ENCODE data around the gene ERN1. TPM values are rescaled to one million over a fixed set of nuclear protein-coding genes. Genes with fewer than 3 reads are reported as not detected.

The ERN1 gene
- total and polyA plus RNA-seq, 2 of the 8 experiments (the other 6 are each of a cell fraction or from before 2014, with no cell fraction given), result 1.8 to 3.9 TPM

- no peaks in the 10 kb centered on the region for H4K20me1 ChIP-seq (replicated peaks in 1 of 2; ENCODE audit: control insufficient read depth in 1 of 2, insufficient read depth in 2 of 2, low read length in 2 of 2)
- no peak overlapping the region for H3K27ac ChIP-seq (ENCODE audit: low read depth, low read length)
- no peak overlapping the region for H3K4ac ChIP-seq (replicated peaks; ENCODE audit: insufficient read length, low read depth, low read length)
- H2BK15ac ChIP-seq (ENCODE audit: low read length), result no peak overlapping the region
- no peaks in the 10 kb centered on the region for H3K79me1 ChIP-seq (ENCODE audit: low read depth, low read length)
- H3K14ac ChIP-seq (ENCODE audit: insufficient read length), result no peak overlapping the region
- H3K23me2 ChIP-seq (ENCODE audit: low read depth, low read length), result no peaks in the 10 kb centered on the region
- H3K27me3 ChIP-seq (replicated peaks in 1 of 4; ENCODE audit: control insufficient read depth in 3 of 4, extremely low read depth in 1 of 4, insufficient read depth in 3 of 4, low read length in 3 of 4), result no peaks in the 10 kb centered on the region
- no peak overlapping the region for H2AFZ ChIP-seq (ENCODE audit: low read length)
- 91% methylated on average over 9 of the region's 9 CpGs; no CpG with 5 or more reads in 1 of the 2 experiments for WGBS, 2 experiments (ENCODE audit: extremely low coverage in 1 of 2, insufficient coverage in 1 of 2, insufficient read length in 1 of 2, insufficient replicate concordance in 2 of 2, low coverage in 1 of 2, low lambda C conversion rate in 2 of 2, missing lambda C conversion rate in 1 of 2)
- no peaks in the 10 kb centered on the region for H3K4me1 ChIP-seq (replicated peaks in 1 of 4; ENCODE audit: control insufficient read depth in 3 of 4, insufficient read depth in 4 of 4, low read length in 3 of 4)
- FAIRE-seq (no peak), DNase-seq (ENCODE audit: low read depth in 1 of 2, low spot score in 2 of 2) (no peak)
- no peaks in the 10 kb centered on the region for H3K9me3 ChIP-seq (ENCODE audit: insufficient read depth in 2 of 2, low read depth in 1 of 2, low read length in 1 of 2)
- H2BK20ac ChIP-seq (ENCODE audit: low read length), result no peak overlapping the region
- H4K8ac ChIP-seq (ENCODE audit: extremely low read depth, insufficient read depth, low read length), result no peak overlapping the region
- TF ChIP-seq POLR2AphosphoS5 (IDR thresholded peaks at IDR 0.05; ENCODE audit: low read depth, low read length), result no peak
- no peak overlapping the region for H2AK5ac ChIP-seq (ENCODE audit: low read depth, low read length)
- H2BK12ac ChIP-seq (ENCODE audit: low read depth, low read length), result no peak overlapping the region
- H3K18ac ChIP-seq (ENCODE audit: extremely low read depth, low read length), result no peak overlapping the region
- no peak overlapping the region for H4K91ac ChIP-seq (replicated peaks; ENCODE audit: insufficient read length, low read length)
- no peaks in the 10 kb centered on the region for H3K36me3 ChIP-seq (ENCODE audit: control insufficient read depth in 2 of 4, insufficient read depth in 4 of 4, low read length in 3 of 4)
- CTCF ChIA-PET (ENCODE audit: partially characterized antibody), result interaction anchor here (1.1 to 8.5 kb wide), 5 partner anchors 12 to 139 kb away, joined by 3 to 105 read pairs (median 9); no protein-coding TSS in a partner anchor
- no peak overlapping the region for H3K9ac ChIP-seq (replicated peaks in 1 of 4; ENCODE audit: extremely low read depth in 1 of 4, low read depth in 3 of 4, low read length in 3 of 4)
- H3K79me2 ChIP-seq (ENCODE audit: control insufficient read depth in 1 of 2, insufficient read depth in 2 of 2, low read length in 2 of 2), result no peaks in the 10 kb centered on the region
- H3K23ac ChIP-seq (ENCODE audit: insufficient read length), result no peak overlapping the region
- H3K4me2 ChIP-seq (ENCODE audit: insufficient read depth in 1 of 2, low read depth in 2 of 2, low read length in 2 of 2), result no peak overlapping the region
- no peak overlapping the region for H4K5ac ChIP-seq (ENCODE audit: insufficient read length, low read depth, low read length)
- H3K4me3 ChIP-seq (ENCODE audit: extremely low read depth in 1 of 4, insufficient read depth in 2 of 4, low read depth in 3 of 4, low read length in 4 of 4), result no peak overlapping the region
- POLR2A ChIA-PET (ENCODE audit: partially characterized antibody), result interaction anchor here (1.2 kb wide), 1 partner anchor 22 kb away, joined by 3 read pairs; no protein-coding TSS in a partner anchor
- H2BK120ac ChIP-seq (replicated peaks; ENCODE audit: low read depth, low read length), result no peak overlapping the region
- H3K56ac ChIP-seq (replicated peaks; ENCODE audit: insufficient read length, low read depth, low read length), result no peak overlapping the region
- no peak overlapping the region for H2BK5ac ChIP-seq (ENCODE audit: low read depth, low read length)
Observed at GRCh38 chr17:64048805-64049204, 81.1 kb downstream of the ERN1 start.
